Measurements from ENCODE around the gene RAB36.

RAB36 gene

DNA sequence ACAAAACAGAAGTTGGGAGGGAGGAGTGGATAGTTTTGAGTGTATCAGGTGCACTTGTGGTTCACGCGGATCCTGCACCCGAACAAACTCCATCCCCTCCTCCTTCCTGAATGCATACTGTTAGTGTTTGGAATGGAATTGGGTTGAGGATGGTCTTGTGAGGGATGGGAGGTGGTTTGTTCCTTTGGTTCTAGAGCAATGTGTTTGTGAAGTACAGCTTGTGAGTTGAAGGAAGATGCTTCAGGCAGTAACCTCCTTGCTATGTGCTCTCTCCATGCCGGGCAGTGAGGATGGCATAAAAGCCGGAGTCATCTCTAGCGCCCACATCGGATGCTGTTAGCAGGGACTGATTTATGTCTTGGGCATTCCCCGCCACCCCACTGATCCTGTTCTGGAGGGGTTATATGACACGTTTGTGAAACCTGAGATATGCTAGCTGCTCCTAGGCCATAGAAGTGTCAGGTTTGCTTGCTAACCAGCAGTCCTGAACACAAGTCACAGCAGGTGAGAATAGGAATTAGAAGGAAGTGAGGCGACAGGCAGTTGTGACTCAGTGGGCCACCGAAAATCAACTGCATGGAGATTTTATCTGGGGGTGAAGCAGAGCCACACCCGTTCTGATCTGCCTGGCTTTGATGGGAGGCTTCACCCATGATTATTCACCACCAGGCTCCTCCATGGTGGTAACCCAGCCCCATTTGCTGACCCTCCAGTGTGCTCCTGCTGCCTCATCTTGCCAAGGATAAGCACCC, 37.2 kb downstream of the RAB36 start:
- peak; percentile 70 for DNase-seq (ENCODE audit: low spot score)

GRCh38 chr22:23183061-23183698, 37.9 kb downstream of the RAB36 start:
- DNase-seq (ENCODE audit: low spot score), result peak; percentile 44

DNA sequence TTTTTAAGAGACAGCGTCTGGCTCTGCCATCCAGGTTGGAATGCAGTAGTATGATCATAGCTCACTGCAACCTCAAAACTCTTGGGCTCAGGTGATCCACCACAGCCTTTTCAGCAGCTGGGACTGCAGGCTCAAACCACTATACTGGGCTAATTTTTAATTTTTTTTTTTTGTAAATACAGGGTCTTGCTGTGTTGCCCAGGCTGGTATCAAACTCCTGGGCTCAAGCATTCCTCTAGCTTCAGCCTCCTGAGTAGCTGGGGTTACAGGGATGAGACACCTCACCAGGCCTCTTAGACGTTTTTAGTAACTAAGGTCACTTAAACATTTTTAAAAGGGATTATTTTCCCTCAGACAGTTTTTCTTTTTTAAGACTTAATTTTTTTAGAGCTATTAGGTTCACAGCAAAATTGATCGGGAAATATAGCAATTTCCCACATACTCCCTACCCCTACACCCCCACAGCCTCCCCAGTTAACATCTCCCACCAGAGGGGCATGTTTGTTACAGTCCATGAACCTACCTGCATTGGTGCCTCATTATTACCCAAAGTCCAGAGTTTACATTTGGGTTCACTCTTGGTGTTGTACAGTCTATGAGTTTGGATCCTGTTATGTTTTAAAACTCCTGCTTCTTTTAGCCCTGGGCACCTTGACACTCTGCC, 39.0 kb downstream of the RAB36 start:
- DNase-seq (ENCODE audit: low spot score), result no peak

DNA sequence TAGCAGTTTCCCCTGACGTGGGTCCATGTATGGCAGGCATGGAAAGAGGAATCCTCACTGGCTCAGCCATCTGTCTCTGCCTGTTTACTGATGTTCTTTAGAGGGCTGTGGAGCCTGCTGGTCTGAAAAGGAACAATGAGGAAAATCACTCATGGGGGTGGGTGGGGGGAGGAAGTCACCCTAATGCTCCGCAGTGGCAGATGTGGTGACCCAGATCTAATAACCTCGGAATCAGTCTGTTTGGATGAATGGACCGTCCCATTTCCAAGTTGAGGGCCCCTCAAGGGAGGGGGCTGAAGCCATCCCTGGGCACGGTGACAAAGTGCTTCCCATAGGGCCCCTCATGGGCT, 39.5 kb downstream of the RAB36 start:
- DNase-seq (ENCODE audit: low spot score), result no peak

- DNase-seq (ENCODE audit: low spot score), result no peak
Measured at GRCh38 chr22:23187211-23187610, 41.9 kb downstream of the RAB36 start.

- no peak for DNase-seq (ENCODE audit: low spot score)
Measured at GRCh38 chr22:23187871-23188700, 42.8 kb downstream of the RAB36 start.

DNA sequence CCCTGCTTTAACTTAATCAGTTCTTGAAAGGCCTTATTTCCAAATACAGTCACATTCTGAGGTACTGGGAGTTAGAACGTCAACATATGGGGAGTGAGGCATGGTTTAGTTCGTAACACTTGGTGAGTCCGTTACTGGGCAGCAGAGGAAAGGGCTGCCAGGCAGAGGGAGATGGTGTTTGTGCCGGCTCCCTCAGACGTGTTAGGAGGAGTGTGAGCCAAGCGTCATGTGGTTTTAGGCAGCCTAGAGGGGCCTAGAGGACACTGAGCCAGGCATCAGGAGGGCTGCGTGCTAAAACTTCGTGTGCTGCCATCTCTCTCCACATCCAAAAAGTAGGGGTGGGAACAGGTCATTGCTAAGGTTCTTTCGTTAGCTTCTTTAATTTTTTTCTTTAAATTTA, 45.2 kb downstream of the RAB36 start:
- no peak for DNase-seq (ENCODE audit: low spot score)

DNA sequence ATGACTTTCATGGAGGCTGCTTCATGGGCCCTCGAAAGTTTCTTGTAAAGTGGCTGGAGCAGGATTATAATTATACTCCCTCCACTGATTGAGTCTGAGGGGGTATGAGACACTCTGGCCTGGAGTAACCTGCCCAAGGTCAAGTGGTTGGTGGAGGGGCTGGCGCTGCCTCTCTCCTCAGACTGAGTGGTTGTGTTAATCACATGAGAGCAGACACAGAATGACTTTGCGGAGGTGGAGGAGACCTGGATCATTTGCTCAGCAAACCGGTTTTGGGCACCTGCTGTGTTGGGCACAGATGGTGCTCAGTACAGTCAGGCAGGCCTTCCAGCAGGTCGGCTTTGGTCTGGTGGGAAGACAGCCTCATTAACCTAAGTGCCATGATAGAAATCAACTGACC, 46.9 kb downstream of the RAB36 start:
- DNase-seq (ENCODE audit: low spot score), result no peak

GRCh38 chr22:23192558-23192957, 47.3 kb downstream of the RAB36 start:
- no peak for DNase-seq (ENCODE audit: low spot score)

DNA sequence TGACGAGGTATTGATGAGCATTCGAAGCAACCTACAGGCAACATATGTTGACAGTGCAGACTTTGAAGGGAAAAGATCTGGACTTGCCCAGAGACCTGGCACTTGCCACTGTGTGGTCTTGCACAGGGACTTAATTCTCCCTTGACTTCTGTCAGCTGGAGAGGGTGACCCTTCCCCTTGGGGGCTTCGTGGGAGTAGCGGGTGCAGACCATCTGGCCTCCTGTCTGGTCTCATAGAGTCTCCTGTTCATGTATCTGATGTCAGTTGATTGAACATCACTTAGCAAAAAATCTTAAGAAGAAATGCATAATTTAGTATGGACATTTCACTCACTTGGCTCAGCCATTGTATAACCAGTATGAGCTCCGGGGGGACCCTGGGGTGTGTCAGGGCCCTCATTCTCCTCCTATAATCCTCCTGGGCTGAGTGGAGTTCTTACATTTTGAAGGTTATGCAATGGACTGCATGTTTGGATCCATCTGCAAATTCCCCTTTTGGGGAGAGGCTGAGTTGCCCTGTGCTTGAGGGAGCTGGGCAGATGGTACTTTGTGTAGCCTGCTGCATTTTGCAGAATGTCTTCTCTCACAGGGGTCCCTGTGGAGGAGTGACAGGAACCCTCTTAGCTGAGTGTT, 48.0 kb downstream of the RAB36 start:
- no peak for DNase-seq (ENCODE audit: low spot score)

DNA sequence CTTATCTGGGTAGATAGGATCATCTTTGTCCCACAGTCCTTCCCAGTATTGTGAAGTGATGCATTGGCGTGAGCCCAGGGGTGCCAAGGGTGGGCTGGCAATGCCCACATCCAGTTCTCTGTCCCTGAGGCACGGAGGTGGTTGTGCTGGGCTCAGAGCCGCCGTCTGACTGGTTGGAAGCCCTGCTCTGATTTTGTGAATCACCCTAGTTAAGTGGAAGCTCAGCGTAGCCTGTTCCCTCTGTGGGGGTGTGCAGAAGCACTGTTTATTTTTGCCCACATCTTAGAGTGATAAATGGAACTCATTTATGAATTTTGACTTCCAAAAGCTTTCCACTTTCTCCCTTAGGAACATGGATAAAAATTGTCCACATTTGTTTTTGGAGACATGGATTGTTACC, 48.6 kb downstream of the RAB36 start:
- no peak for DNase-seq (ENCODE audit: low spot score)

GRCh38 chr22:23196165-23196564, 50.9 kb downstream of the RAB36 start:
- no peak for DNase-seq (ENCODE audit: low spot score)

GRCh38 chr22:23197836-23198235, 52.6 kb downstream of the RAB36 start:
- DNase-seq (ENCODE audit: low spot score), result no peak

- DNase-seq (ENCODE audit: low spot score), result no peak
Measured at GRCh38 chr22:23199159-23199558, 53.9 kb downstream of the RAB36 start.

DNA sequence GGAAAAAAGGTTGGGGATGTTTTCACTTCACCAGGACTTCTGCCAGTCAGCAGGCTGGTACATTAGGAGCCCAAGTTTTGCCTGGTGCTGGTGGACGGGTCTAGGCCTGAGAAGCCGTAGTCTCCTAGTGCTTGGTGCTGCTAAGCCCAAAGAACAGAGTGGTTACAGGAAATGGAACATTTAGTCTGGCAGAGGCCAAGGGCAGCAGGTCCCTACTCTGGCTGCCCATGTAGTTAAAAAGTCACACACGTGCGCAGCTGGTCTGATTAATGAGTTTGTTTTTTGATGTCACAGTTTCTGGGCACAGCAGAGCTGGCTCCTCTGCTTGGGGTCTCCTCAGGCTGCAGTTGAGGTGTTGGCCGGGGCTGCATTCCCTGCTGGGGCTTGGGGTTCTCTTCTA, 55.6 kb downstream of the RAB36 start:
- no peak for DNase-seq (ENCODE audit: low spot score)

- DNase-seq (ENCODE audit: low spot score), result no peak
Measured at GRCh38 chr22:23202812-23203451, 57.7 kb downstream of the RAB36 start.

GRCh38 chr22:23203452-23204124, 58.3 kb downstream of the RAB36 start:
- DNase-seq (ENCODE audit: low spot score), result no peak

GRCh38 chr22:23204125-23204488, 58.8 kb downstream of the RAB36 start:
- no peak for DNase-seq (ENCODE audit: low spot score)

GRCh38 chr22:23204541-23205157, 59.4 kb downstream of the RAB36 start:
- no peak for DNase-seq (ENCODE audit: low spot score)

DNA sequence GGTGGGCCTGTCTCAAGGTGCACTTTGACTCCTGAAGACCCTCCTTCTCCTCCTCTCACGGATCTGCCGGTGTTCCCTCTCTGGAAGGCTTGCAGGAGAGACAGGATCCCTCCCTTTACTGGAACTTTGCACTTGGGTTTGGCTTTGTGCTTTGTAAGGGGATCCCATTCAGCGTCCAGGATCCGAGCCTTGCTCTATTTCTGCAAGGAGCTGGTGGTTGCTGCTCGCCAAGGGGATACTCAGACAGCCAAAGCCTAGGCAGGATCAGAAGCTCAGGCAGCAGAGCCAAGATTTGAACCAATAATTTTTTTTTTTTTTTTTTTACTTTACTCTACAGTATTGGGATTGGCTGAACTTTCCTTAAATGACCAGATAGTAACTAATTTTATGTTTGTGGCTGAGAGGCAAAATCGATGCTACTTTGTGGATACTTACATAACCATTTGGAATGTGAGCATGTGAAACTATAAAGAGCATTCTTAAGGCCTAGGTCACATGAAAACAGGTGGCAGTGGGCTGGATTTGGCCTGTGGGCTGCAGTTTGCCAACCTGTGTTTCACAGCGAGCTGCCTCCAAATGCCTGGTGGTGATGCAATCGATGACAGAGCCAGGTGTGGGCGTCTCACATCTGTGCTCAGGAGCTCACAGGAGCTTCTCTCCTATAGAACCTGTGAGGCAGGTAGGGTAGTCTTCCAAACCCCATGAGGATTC, 60.2 kb downstream of the RAB36 start:
- no peak for DNase-seq (ENCODE audit: low spot score)
